NCI-H2227 treated with DMSO at 0.1 percent for 48 hours (cell line): ENCODE data around the gene DNMT1.

Experiments
- DNase-seq: peaks from one replicate; lab custom pipeline; 2025; lab: John Stamatoyannopoulos, UW

The DNMT1 gene

DNA sequence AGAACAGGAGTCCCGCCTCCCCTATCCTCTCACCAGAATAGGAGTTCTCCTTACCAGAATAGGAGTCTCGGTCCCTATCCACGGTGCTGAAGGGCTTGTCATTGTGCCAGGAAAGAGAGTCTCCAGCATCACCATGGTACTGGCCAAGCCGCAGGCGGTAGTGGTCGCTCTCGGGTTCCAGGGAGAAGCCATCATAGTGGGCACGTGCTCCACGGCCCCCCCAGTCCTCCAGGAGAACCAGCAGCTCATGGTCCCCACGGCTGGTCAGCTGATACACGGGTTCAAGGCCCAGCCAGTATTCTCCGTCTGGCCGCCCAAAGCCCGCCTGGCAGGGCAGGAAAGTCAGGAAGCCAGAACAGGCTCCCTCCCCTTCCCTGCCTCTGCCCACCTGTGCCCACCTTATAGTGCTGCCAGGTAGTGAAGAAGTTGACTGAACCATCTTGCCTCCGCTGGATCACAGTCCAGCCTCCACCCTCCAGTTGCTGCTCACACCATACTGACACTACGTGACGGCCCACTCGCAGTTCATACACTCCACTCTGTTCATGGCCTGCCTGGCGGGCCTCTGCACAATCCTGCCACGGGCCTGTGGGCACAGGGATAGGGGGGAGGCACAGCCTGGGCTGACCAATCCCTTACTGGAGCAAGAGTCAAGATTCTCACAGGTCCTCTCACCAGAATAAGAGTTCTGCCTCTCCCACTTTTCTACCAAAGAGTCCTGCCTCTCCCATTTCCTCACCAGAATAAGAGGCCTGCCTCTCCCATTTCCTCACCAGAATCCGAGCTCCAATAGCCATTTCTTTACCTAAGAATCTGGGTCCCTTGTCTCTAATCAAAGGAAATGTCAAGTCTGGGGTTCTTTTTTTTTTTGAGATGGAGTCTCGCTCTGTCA is 101.2 kb downstream of the DNMT1 start:
- DNase-seq: no peak

DNA sequence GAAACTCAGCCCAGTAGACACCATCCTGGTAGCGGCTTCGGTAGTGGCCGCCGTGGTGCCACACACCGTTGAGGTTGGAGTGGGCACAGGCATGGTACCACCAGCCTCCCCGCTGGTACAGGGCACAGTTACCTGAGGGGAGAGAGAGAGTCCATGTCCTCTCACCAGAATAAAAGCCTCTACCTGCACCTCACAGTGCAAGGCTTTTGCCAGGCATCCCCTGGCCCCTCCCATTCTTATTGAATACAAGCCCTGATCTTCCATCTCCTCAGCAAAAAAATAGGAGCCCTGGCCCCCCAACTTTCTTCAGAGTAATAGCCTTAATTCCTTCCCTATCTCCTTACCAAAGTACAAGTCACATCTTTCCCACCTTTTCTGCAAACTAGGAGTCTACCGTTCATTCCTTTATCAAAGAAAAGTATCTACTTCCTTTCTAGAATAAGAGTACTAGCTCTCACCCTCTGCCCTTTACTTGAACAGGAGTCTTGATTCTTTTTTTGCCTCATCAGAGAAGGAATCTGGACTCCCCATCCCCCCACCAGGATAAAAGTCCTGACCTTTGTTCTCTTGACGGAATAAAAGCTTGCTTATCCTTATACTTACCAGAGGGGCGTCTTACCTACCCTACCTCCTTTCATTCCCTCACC is 102.0 kb downstream of the DNMT1 start:
- no peak for DNase-seq

DNA sequence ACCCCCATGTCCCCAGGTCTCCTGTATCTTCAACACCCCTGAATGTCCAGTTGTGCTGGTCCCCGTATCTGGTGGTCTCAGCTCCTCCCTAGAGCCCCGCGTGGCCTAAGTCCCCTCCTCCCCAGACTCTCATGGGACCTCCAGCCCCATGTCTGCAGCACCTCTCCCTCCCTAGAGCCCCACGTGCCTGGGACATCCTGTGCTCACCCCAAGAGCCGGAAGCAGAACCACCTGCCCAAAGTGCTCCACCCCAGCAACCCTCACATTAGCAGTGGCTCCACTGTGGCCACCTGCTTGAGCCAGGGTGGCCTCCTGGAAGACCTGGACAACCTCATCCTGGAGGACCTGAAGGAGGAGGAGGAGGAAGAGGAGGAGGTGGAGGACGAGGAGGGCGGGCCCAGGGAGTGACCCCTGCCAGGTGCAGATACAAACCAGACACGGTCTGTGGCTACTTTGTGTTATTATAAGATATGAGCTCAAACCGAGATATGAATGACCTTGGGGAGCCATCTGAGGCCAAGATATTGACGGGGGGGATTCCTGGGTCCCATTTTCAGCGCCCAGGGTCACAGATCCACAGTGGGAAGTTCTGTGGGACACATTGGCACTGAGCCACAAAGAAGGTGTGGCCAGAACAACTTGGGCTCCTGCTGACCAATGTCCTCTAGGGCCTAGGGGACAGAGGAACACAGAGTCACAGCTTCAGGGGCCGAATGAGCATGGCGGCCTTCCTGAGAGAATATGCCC is 102.7 kb downstream of the DNMT1 start:
- no peak for DNase-seq

DNA sequence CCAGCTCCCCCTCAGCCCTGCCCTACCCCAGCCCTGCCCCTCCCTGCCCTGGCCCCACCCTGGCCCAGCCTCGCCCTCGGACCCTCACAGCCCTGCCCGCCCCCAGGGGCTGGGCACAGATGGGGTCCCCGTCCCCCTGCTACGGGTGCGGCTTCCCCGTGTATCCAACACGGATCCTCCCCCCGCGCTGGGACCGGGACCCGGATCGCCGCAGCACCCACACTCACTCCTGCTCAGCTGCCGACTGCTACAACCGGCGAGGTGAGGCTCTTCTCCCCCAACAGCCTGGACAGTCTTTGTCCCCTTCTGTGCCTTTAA is 103.4 kb downstream of the DNMT1 start:
- DNase-seq: no peak

DNA sequence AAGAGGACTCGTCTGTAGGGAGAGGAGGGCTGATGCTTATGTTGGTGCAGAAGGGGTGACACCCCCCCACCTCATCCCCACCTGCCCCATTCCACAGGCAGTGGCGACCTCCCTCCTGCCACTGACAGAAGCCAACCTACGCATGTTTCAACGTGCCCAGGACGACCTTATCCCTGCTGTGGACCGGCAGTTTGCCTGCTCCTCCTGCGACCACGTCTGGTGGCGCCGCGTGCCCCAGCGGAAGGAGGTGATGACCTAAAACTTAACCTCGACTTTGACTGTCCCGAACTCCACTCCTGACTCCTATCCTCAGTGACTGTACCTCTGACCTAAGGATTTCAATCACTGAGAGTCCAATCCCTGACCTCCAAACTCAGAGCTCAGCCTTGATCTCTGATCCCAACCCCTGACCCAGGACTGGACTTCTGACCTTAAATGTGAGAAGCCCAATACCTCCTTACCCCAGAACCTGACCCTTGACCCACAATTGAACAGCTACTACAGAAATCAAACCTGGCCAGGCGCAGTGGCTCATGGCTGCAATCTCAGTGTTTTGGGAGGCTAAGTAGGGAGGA is 104.9 kb downstream of the DNMT1 start:
- no peak for DNase-seq

DNA sequence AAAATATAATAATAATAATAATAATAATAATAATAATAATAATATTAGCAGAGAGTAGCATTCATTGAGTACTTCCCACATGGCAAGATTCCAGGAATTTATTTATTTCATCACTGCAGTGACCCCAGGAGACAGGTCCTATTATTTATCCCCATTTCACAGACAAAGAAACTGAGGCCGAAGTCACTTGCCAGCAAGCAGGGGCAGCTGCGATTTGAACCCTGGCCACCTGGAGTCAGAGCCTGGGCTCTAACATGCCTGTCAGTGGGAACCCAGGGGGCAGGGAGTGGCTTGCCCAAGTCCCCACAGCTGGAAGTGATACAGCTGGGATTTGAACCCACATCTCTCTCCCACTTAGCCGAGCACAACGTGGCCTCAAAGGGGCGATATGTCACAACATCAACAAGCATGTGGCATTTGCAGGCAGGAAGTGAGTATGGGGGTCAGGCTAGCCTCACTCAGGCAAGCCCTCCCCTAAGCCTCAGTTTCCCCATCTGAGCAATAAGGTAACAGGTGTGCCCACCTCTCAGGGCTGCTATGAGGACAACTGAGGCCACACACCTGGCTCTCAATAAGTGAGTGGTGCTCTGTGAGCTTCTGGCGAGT is 105.7 kb downstream of the DNMT1 start:
- no peak for DNase-seq

DNA sequence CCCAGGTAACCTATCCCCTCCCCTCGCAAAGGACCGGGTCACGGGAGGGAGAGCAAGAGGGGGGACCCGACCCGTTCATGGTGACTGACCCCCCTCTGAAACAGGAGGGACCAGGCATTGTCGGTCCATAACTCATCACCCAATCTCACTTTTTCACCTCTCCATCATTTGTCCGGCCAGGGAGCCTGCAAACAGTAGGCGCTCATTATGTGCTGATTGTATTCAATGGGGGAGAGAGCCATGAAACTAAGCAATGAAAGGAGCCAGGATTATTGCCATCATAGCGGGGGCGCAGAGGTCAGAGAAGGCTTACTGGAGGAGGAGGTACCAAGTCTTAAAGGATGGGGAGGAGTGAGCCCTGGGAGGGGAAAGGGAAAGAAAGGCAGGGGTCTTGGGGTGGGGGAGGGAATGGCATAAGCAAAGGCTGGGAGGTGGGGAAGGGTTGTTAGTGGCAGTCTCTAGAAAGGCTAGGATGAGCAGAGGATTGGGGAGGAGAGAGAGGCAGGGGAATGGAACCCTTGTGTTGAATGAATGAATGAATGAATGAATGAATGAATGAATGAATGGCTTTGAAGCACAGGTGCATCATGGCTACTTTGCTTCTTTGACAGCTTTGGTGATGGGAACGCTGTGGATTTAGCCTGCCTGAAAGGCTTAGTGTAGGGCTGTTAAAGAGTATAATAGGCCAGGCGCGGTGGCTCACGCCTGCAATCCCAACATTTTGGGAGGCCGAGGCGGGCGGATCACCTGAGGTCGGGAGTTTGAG is 107.3 kb downstream of the DNMT1 start:
- no peak for DNase-seq

DNA sequence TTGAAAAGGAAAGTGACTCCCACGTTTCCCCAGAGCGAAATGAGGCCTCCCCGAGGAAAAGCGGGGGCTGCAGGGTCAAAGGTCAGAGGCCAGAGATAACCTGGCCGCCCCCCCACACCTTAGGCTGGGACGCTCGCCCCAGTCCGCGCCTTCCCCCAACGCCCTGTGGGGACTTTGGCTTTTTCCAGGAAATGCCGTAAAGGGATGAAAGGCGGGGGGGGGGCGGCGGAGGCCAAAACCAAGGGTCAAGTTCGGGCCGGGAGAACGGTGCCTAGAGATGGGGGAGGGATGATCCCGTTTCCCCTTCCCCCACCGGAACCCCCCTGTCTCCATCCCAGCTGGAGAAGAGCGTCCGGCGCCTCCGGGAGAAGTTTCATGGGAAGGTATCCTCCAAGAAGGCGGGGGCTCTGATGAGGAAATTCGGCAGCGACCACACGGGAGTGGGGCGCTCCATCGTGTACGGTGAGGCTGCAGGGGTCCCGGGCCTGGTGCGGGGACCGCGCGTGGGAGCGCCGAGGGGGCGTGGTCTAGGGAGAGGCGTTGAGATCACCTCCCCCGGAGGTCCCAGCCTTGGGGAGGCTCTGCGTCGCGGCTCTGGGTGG is 108.1 kb downstream of the DNMT1 start:
- no peak for DNase-seq

DNA sequence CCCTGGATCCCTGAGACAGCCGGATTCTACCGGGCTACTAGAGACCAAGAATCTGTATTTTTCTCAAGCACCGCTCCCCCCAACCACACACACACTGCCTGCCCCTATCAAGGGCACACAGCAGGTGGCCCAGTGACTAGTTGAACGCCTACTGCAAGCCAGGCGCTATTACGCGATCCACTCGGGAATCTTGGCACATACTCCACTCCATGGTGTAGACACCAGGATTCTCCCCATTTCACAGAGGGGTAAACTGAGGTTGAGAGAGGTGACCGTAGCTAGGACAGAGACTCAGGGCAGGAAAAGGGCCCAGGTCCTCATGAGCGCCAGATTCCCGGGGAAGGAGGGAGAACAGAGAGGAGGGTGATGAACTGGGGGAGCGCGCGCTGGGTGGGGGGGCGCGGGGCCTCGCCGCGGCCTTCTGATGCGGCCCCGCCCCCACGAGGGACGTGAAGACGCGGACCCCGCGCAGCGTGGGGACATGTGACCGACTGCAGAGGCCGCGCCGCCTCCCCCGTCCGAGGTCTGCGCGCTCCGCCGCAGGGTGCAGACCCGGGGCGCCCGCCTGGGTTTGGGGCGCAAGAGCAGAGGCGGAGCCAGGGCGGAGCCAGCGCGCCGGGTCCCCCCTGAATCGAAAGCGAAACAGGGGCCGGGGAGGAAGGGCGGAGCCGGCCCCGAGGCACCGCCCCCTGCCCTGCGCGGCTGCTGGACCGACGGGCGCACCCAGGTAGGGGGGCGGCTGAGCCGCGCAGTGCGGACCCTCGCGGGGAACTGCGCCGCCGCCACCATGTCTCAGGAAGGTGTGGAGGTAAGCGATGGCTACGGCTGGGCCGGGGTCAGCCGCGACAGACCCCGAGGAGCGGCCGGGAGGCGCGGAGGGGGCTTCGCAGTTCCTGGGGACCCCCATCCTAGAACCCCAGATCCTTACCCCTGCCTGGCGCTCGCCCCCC is 108.8 kb downstream of the DNMT1 start, which contains the start of gene SHFL:
Gene SHFL, plus strand, starts transcription at position 677 of the 950 bp plus-strand sequence. Its CDS starts 111 bp downstream, at position 788.
- DNase-seq: peak; percentile 21

DNA sequence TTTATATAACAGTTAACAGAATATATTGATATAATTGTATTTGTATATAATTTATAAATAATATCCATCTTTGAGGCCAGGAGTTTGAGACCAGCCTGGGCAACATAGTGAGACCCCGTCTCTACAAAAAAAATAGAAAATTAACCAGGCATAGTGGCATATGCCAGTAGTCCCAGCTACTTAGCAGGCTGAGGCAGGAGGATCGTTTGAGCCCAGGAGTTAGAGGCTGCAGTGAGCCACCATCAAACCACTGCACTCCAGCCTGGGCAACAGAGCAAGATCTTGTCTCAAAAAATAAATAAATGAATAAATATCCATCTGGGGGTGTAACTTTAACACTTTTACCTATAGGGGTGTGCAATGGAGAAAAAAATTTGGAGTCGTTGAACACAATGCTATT is 110.0 kb downstream of the DNMT1 start:
- DNase-seq: no peak

DNA sequence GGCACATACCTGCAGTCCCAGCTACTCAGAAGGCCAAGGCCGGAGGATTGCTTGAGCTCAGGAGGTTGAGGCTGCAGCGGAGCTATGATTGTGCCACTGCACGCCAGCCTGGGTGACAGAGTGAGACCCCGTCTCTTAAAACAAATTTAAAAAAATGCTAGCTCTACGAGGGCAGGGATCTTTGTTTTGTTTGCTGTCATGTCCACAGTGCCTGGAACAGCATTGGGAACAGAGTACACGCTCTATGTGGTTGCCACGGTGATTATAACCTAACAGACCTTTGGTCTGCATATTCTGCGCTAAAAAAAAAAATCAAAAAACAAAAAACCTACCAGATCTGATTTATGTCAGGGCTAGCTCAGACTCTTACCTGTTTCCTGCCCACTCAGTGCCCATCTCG is 110.8 kb downstream of the DNMT1 start:
- DNase-seq: no peak
